Endothelial cell (in vitro differentiated cells): ENCODE results near the gene PLEKHG3. TPM values are rescaled to one million over a fixed set of nuclear protein-coding genes. Genes with fewer than 3 reads are reported as not detected.

Experiments used
- DNase-seq: peaks from one replicate; pipeline ENCODE4 v3.0.0; 2021; ENCODE audit warnings: low spot score
- H3K27ac Mint-ChIP-seq: one replicate; pipeline ENCODE4 v1.8.0; 2021; ENCODE audit warnings: mixed read lengths, inconsistent platforms; ENCODE audit not compliant: unreplicated experiment
- H3K27me3 Mint-ChIP-seq: one replicate; pipeline ENCODE4 v1.8.0; 2021; ENCODE audit warnings: mild to moderate bottlenecking, moderate library complexity, mixed read lengths, inconsistent platforms; ENCODE audit not compliant: unreplicated experiment
- H3K36me3 Mint-ChIP-seq: one replicate; pipeline ENCODE4 v1.8.0; 2021; ENCODE audit warnings: mild to moderate bottlenecking, low read depth, mixed read lengths, inconsistent platforms; ENCODE audit not compliant: unreplicated experiment
- H3K4me1 Mint-ChIP-seq: one replicate; pipeline ENCODE4 v1.8.0; 2021; ENCODE audit warnings: mild to moderate bottlenecking, mixed read lengths, inconsistent platforms; ENCODE audit not compliant: unreplicated experiment
- H3K4me3 Mint-ChIP-seq: one replicate; pipeline ENCODE4 v1.8.0; 2021; ENCODE audit warnings: mild to moderate bottlenecking, mixed read lengths, inconsistent platforms; ENCODE audit not compliant: unreplicated experiment
- H3K9me3 Mint-ChIP-seq: one replicate; pipeline ENCODE4 v1.8.0; 2021; ENCODE audit warnings: mixed read lengths, inconsistent platforms; ENCODE audit not compliant: unreplicated experiment
- CTCF ChIP-seq: fragments of 200-600 bp; sonication (generic); IDR thresholded peaks from one replicate; pipeline ENCODE4 v1.5.0; 2021; ENCODE audit warnings: antibody characterized with exemption; ENCODE audit not compliant: unreplicated experiment
- total RNA-seq: library from RNA; stranded (reverse); fragmentation: NEBNext Ultra II Directional; extraction: Animal tissue kit (Norgen Biotek cat#: 25700); gene quantifications from one replicate; pipeline ENCODE4 v1.2.1, GENCODE V29; 2021; ENCODE audit not compliant: unreplicated experiment

The PLEKHG3 gene
- total RNA-seq, 1 donor from 2014 or later, result 31.4 TPM

DNA sequence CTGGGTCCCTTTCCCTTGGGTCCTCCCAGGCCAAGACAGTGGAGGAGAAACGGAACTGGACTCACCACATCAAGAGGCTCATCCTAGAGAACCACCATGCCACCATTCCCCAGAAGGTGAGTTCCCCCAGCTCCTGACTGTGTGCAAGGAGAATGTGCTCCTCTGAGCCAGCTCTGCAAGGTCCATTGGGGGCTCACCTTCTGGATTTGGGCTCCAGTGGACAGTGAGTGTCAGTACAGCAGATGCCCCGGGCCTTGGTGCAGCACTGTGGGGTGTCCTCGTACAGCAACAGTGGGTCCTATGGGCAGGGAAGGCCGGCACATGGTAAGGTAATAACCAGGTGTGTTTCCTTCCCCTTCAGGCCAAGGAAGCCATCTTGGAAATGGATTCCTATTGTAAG lies 27.8 kb downstream of the PLEKHG3 start:
- no peaks in the 10 kb centered on the region for H3K9me3 Mint-ChIP-seq
- TF ChIP-seq CTCF, result no peak
- DNase-seq, result no peak
- H3K36me3 Mint-ChIP-seq, result peaks cover 13% of the 10 kb centered on the region
- no peak overlapping the region for H3K27ac Mint-ChIP-seq
- H3K27me3 Mint-ChIP-seq, result peaks cover 12% of the 10 kb centered on the region
- no peak overlapping the region for H3K4me3 Mint-ChIP-seq
- H3K4me1 Mint-ChIP-seq, result peaks cover 10% of the 10 kb centered on the region

GRCh38 chr14:64732536-64733120 lies 28.4 kb downstream of the PLEKHG3 start:
- no peak for TF ChIP-seq CTCF
- no peaks in the 10 kb centered on the region for H3K9me3 Mint-ChIP-seq
- peaks cover 12% of the 10 kb centered on the region for H3K27me3 Mint-ChIP-seq
- peaks cover 10% of the 10 kb centered on the region for H3K4me1 Mint-ChIP-seq
- no peak overlapping the region for H3K4me3 Mint-ChIP-seq
- H3K36me3 Mint-ChIP-seq, result peaks cover 13% of the 10 kb centered on the region
- no peak for DNase-seq
- H3K27ac Mint-ChIP-seq, result no peak overlapping the region

GRCh38 chr14:64733321-64733720 lies 29.1 kb downstream of the PLEKHG3 start:
- Mint-ChIP-seq H3K27me3 (peaks cover 8% of the 10 kb centered on the region), H3K27ac (no peak overlapping the region), H3K4me3 (no peak overlapping the region), H3K36me3 (peaks cover 13% of the 10 kb centered on the region), H3K9me3 (no peaks in the 10 kb centered on the region), H3K4me1 (peaks cover 10% of the 10 kb centered on the region)
- DNase-seq, result no peak
- no peak for TF ChIP-seq CTCF

- no peak for DNase-seq
- H3K36me3 Mint-ChIP-seq, result peaks cover 9% of the 10 kb centered on the region
Observed at GRCh38 chr14:64733899-64734298, 29.7 kb downstream of the PLEKHG3 start.

More at GRCh38 chr14:64733899-64734298, 29.7 kb downstream of the PLEKHG3 start:
- Mint-ChIP-seq H3K27ac (no peak overlapping the region), H3K27me3 (peaks cover 6% of the 10 kb centered on the region), H3K4me1 (peaks cover 10% of the 10 kb centered on the region), H3K9me3 (no peaks in the 10 kb centered on the region), H3K4me3 (no peak overlapping the region)
- no peak for TF ChIP-seq CTCF
